GM20431 (cell line): Measurements from ENCODE around the gene POLDIP2.
"Not testable (repeated sequence)": the region's sequence is repeated elsewhere in the genome, so short reads cannot be mapped to it uniquely, and the experiment has no call there.

ENCODE experiments used
- in situ Hi-C: fragments of 300-500 bp; cut with MseI, MboI; formaldehyde crosslinking; loops from one replicate; pipeline ENCODE4 v1.15.0; 2020; ENCODE audit warnings: low sequenced_read_pairs; ENCODE audit not compliant: unreplicated experiment

POLDIP2 gene

GRCh38 chr17:28340374-28340773, 17.0 kb downstream of the POLDIP2 start:
- in situ Hi-C loops, result no loop called here

DNA sequence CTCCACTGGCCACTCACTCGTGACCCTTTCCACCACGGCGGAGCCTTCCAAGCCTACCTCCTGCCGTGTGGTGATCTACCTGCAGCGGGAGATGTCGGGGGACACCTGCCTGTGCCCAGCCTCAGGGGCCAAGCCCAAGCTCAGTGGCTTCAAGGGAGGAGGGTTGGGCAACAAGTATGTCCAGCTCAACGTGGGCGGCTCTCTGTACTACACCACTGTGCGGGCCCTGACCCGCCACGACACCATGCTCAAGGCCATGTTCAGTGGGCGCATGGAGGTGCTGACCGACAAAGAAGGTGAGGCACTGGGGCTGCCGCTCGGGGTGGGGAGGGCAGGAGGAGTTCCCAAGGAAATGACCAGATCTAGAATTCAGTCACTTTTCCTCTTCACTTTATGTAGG, 17.9 kb downstream of the POLDIP2 start:
- in situ Hi-C loops, result no loop called here

- in situ Hi-C loops, result not testable (repeated sequence)
Measured at GRCh38 chr17:28338769-28339212, 18.5 kb downstream of the POLDIP2 start.

DNA sequence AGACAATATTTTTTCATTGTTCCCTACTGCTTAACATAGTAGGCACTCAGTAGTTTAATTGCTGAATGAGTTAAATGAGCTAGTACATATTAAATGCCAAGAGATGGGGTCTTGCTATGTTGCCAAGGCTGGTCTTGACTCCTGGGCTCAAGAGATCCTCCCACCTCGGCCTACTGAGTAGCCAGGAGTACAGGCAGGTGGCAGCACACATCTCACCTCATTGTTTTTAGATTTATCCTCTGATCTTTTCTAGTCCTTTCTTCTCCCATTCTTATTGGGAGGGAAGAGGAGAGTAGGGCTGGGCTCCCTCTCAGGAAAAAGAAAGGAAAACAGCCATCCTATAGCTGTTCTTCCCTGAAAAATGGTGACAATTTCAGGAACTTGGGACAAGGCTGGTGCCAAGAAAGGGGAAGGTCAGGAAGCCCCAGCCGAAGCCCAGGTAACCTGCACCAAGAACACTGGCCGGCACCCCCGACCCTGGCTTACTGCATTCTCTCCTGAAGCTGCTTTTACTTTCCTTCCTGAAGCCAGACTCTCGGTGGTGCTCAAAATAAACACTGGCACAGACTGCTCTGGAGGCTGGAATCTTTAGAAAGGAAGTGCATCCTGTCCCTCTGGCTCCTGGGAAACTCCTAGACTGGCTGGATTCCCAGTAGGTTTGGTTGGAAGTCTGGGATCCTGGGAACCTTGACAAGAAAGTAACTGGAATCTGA, 19.1 kb downstream of the POLDIP2 start:
- in situ Hi-C loops, result no loop called here

DNA sequence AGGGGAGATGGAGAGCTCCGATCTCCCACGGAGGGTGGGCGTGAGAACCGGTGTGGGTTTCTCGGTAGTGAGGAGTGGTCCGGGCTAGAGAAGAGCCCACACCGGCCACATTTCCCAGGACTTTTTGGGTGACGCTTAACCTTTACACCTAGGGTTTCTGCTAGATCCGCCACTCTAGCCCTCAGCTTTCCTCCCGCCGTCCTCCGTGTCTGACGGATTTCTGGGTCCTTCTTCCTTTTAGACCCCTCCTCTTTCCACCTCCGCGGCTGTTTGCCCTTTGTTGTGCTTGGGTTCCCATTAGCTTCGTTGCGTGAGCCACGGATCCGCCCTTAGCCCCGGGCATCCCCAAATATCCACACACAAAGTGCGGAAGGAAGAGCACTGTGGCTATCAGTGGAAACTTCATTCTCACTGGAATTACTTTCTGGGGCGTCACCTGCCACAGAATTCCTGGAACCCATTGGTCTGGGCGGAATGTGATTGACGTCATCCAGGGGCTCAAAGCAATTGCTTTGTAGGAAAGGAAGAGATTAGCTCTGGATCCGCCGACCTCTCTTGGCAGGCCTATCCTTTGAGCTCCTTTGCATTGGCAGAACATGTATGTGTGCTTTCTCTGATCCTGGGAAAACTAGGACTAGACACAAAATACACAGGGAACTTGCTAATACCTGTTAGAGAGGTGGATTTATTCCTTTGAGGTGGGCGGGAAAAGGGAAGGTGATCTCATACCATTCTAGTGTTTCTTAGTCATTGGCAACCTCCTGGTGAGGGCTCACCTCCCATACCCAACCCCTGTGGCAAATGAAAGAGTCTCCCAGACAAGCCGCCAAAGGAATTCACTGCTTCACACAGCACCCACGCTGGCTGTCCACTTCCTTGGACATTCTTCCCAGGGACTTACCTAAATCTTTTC, 21.1 kb downstream of the POLDIP2 start:
- in situ Hi-C loops, result no loop called here

DNA sequence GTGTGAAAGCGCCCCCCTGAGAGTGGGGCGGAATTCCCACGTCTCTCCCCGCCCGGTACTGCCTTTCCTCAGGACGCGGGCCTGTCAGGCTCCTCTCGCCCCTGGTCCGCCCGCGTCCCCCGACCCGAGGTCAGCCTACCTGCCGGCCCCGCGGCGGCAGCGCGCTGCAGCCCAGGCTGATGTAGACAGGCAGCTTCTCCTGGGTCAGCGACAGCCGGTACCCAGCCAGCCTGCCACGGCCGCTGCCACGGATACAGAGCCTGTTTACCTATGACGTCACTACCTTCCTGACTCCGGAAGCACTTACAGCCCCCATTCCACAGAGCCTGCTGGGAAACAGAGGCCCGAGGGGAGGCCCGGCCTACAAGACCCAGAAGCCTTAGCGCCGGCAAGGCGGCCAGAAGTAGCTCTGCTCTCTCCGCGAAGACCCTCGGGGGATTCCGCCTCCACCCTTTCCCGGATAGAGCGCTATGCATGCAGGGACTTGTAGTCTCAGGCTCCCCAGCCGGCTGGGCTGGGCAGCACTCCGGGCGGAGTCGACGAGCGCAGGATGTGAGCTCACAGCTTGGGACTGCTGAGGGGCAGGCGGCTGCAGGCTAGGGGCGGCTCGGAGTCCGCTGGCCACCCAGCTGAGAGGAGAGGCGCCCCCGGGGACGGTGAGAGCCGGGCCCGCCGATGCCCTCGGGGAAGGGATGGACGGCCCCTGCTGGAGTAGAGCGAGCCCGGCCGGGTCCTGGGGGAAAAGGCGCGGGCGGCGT, 21.9 kb downstream of the POLDIP2 start, which contains the start of the genes IFT20 and TNFAIP1:
Gene IFT20, minus strand, starts transcription at position 272 of the 758 bp plus-strand sequence. CDS start 3,487 bp downstream, outside the sequence.
Gene TNFAIP1, plus strand, starts transcription at position 561 of the 758 bp plus-strand sequence. CDS start 3,761 bp downstream, outside the sequence.
- in situ Hi-C loops, result no loop called here

- in situ Hi-C loops, result no loop called here
Measured at GRCh38 chr17:28334666-28335200, 22.6 kb downstream of the POLDIP2 start.

- in situ Hi-C loops, result no loop called here
Measured at GRCh38 chr17:28334171-28334570, 23.2 kb downstream of the POLDIP2 start.

- in situ Hi-C loops, result no loop called here
Measured at GRCh38 chr17:28333083-28333746, 24.1 kb downstream of the POLDIP2 start.

DNA sequence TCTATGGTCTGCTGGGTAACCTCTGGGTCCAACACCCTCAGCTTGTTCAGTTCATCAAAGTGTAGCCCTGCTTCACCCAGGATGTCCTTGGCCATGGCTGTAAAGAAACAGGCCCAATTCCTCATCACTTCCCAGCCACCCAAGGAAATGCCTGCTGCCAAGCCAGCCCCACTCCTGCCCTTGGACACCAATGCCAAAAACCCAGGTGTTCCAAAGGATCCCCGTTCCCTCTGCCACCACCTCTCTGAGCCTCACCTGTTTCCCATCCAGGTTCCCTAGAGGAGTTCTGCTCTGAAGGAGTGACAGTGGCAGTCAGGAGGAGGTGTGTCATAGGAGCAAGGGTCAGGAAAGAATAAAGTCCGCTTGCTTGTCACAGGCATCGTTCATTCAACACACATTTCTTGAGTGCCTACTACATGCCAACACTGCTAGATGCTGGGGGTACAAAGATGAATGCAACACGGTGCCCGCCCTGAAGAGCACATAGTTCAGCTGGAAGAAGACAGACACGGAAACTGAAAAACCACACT, 25.4 kb downstream of the POLDIP2 start:
- in situ Hi-C loops, result no loop called here

GRCh38 chr17:28330671-28331070, 26.7 kb downstream of the POLDIP2 start:
- in situ Hi-C loops, result no loop called here

- in situ Hi-C loops, result no loop called here
Measured at GRCh38 chr17:28328325-28328724, 29.0 kb downstream of the POLDIP2 start.

DNA sequence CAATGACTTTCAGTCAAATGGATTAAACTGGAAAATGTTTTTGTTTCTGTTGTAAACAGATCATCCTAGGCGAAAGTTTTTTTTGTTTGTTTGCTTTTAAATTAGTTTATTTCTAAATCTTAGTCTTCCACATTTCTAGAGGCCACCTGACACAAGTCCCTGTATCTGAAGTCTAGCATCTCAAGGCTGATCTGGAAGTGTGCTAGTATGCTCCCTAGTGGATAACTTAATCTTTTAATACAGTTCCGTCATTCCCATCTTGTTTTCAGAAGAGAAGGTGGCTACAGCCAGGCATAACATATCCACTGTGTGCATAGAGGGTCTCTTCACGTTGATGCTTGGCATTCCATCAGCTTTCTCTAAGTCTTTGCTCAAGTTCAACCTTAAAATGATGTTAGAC, 29.6 kb downstream of the POLDIP2 start:
- in situ Hi-C loops, result no loop called here

GRCh38 chr17:28327031-28327607, 30.2 kb downstream of the POLDIP2 start:
- in situ Hi-C loops, result no loop called here

DNA sequence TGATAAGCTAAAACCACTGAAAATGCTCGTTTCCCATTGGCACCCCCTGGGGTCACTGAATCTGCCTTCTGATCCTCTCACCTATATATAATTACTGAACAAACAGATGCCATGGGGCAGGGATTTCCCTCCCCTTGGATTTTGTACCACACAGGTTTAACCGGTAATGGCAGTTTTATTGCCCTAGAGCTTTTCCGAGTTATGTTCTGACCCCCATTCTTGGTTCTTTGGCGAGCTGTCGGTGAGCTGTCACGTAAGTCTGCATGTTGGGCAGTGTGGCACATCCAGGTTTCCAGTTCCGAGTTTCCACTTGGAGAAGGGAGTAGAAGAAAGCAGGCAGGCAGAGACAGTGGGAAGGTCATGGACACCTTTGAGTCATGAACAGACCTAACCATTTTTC, 31.2 kb downstream of the POLDIP2 start:
- in situ Hi-C loops, result no loop called here

GRCh38 chr17:28325211-28325610, 32.1 kb downstream of the POLDIP2 start:
- in situ Hi-C loops, result no loop called here

DNA sequence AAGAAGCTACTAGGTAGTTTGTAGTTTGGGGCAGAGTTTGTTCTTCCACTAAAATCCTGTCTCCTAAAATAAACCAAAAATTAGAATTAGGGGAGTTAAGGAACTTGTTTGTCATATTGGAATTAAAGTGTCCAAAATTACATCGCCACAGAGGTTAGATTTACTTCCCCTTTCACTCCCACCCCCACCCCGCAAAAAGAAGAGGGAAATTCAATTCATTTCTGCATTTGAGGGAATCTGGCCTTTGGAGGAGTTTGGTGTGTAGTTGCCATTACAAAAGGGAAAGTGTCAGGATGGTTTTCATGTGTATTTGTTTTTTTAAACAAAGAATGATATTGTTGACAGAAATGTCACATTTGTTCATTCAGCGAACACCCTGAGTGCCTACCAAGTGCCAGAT, 32.5 kb downstream of the POLDIP2 start:
- in situ Hi-C loops, result no loop called here

DNA sequence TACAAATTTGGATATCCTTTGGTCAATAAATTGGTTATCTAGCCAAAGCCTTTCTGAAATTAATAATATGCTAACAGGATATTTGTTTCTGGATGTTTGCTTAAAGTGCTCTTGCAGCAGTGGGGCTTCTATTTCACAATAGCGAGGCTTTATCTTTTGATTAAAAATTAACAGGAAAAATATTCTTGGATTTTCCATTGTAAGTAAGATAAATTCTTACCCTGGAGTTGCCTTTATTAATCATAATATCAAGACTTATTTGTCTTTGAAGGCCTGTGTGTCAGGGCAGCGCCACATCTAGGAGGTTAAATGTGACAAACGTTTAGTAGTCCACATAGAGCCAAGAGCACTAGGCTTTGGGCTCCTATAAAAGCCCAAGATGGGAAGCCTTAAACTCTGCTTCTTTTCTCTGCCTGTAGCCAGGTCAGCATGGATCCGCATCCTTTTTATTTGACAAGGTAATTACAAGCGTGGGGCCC, 33.0 kb downstream of the POLDIP2 start:
- in situ Hi-C loops, result no loop called here
